ENCODE data around the gene CNTNAP5.

Gene CNTNAP5

DNA sequence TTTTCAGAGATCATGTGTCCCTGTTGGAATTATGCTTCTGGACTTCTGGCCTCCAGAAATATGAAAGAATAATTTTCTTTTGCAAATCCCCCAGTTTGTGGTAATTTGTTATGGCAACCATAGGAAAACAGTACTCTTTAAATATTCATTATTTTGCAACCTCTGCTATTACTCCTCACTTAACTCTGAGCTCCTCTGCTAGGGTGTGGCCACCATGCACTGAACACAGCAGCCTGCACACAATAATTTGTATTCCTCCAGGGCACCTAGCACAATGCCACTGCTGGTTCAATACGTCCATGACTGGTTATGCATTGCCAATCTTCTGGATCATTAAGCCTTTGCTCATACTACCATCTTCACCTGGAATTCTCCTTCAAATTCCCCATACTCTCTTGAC, 232.0 kb downstream of the CNTNAP5 start:
- H3K27me3 ChIP-seq (ENCODE audit: insufficient read depth, low read length): no peaks in the 10 kb centered on the region
- no peak overlapping the region for H3K4me3 ChIP-seq (ENCODE audit: low read depth, low read length)
- H3K36me3 ChIP-seq (ENCODE audit: insufficient read depth, low read length): no peaks in the 10 kb centered on the region
- no peaks in the 10 kb centered on the region for H3K79me2 ChIP-seq (ENCODE audit: control insufficient read depth, insufficient read depth, low read length, unreplicated experiment)
- no peak overlapping the region for H2AFZ ChIP-seq (ENCODE audit: low read length, unreplicated experiment)
- H3K4me1 ChIP-seq (ENCODE audit: control insufficient read depth, insufficient read depth, low read length, unreplicated experiment): no peaks in the 10 kb centered on the region
- no peak overlapping the region for H3K27ac ChIP-seq (ENCODE audit: low read depth, low read length)

DNA sequence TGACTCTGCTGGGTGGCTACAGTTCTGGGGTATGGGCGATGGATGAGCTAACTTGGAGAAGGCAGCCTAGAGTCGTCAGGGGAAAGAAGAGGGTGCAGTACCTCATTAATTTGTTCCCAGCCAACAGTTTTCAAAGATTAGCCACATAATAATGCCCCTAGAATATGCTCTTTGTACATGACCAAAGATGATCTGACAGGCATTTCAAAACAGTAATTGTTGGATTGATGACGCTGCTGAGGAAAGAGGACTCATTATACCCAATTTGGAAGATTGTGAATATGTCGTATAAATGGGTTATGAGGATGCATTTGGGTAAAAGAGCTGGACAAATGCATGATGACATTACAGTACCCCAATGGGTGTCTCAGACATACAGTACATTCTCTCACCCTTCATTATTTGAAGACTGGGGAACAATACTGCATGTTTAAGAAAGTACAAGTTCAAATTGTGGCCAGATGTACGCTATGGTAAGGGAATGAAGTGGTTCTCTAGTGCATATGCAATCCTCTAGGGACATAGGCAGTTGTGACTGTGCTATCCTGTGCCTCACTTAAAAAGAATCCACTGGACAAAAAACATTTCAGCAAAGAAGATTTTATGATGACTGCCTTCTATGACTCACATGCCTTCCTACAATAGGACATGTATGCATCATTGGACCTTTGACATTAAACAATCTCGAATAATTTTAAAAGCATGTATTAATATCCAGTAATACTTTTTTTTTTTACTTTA, 233.2 kb downstream of the CNTNAP5 start:
- H3K27ac ChIP-seq (ENCODE audit: low read depth, low read length): no peak overlapping the region
- H3K36me3 ChIP-seq (ENCODE audit: insufficient read depth, low read length): no peaks in the 10 kb centered on the region
- no peaks in the 10 kb centered on the region for H3K27me3 ChIP-seq (ENCODE audit: insufficient read depth, low read length)
- H2AFZ ChIP-seq (ENCODE audit: low read length, unreplicated experiment): no peak overlapping the region
- H3K4me1 ChIP-seq (ENCODE audit: control insufficient read depth, insufficient read depth, low read length, unreplicated experiment): no peaks in the 10 kb centered on the region
- no peak overlapping the region for H3K4me3 ChIP-seq (ENCODE audit: low read depth, low read length)
- no peaks in the 10 kb centered on the region for H3K79me2 ChIP-seq (ENCODE audit: control insufficient read depth, insufficient read depth, low read length, unreplicated experiment)

DNA sequence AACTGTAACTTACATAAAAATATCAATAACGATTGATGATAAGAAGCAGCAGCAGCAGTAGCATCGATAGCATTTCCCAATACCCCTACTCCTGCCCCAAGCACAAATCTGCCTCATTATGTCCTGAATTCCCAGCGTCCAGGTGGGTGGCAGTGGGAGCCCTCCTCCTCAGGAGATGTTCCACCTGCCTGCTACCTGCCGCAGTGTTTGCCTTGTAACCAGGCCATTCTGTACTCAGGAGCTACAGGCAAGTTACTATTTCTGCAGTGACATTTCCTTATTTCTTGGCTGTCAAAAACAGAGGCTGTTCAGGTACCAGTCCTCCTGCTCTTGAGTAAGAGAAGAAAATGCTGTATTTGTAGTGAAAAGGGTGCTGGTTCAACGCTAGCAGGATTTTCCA, 236.4 kb downstream of the CNTNAP5 start:
- Histone ChIP-seq H3K4me3 (ENCODE audit: low read depth, low read length) (no peak overlapping the region), H2AFZ (ENCODE audit: low read length, unreplicated experiment) (no peak overlapping the region), H3K36me3 (ENCODE audit: insufficient read depth, low read length) (no peaks in the 10 kb centered on the region), H3K27me3 (ENCODE audit: insufficient read depth, low read length) (no peaks in the 10 kb centered on the region), H3K4me1 (ENCODE audit: control insufficient read depth, insufficient read depth, low read length, unreplicated experiment) (no peaks in the 10 kb centered on the region), H3K79me2 (ENCODE audit: control insufficient read depth, insufficient read depth, low read length, unreplicated experiment) (no peaks in the 10 kb centered on the region), H3K27ac (ENCODE audit: low read depth, low read length) (no peak overlapping the region)

DNA sequence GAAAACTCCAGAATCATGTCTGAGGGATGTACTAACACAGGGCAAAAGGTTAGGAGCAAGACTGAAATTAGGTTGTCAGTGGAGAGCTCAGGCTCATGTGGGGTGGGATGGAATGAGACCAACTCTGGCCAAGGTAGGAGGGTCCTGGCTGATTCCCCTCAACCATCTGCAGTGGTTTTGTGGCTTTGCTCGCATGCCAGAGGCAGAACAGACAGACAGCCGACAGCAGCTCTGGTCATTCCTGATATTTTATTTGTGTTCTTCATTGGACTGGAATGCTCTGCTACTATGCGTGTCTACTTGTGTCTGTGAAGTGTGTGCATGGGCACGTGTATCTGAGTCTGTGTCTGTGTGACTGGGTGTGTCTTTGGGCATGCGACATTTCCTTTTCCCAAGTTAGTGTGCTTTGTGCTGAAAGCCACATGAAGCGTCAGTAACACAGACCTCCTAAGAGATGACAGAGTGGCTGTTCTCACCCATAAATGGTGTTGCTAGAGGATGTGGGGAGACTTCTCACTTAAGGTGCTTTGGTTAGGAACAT, 239.5 kb downstream of the CNTNAP5 start:
- H3K4me3 ChIP-seq (ENCODE audit: low read depth, low read length): no peak overlapping the region
- H2AFZ ChIP-seq (ENCODE audit: low read length, unreplicated experiment): no peak overlapping the region

DNA sequence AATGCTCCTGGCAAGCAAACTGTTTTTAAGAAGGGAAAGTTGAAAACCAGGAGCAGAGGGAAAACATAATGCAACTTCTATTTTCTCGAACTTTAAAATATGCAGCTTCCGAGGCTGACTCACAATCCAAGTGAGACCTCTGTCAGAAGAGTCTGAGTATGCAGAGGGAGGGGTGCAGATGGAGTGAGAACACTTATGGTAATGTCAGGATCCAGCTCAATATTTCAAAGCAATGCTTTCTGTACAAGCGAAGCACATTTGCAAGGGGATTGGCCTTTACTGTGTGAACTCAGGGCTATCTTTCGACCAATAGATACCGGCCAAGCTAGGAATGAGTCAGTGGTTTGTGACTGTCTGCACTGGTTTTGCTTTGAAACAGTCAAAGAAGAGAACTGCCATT, 242.7 kb downstream of the CNTNAP5 start:
- H3K4me1 ChIP-seq (ENCODE audit: control insufficient read depth, insufficient read depth, low read length, unreplicated experiment): no peaks in the 10 kb centered on the region
- no peak overlapping the region for H2AFZ ChIP-seq (ENCODE audit: low read length, unreplicated experiment)
- no peaks in the 10 kb centered on the region for H3K36me3 ChIP-seq (ENCODE audit: insufficient read depth, low read length)
- no peaks in the 10 kb centered on the region for H3K27me3 ChIP-seq (ENCODE audit: insufficient read depth, low read length)
- no peaks in the 10 kb centered on the region for H3K79me2 ChIP-seq (ENCODE audit: control insufficient read depth, insufficient read depth, low read length, unreplicated experiment)
- no peak overlapping the region for H3K27ac ChIP-seq (ENCODE audit: low read depth, low read length)
- no peak overlapping the region for H3K4me3 ChIP-seq (ENCODE audit: low read depth, low read length)

More for the DNA sequence above, 239.5 kb downstream of the CNTNAP5 start:
- H3K36me3 ChIP-seq (ENCODE audit: insufficient read depth, low read length): no peaks in the 10 kb centered on the region
- no peaks in the 10 kb centered on the region for H3K79me2 ChIP-seq (ENCODE audit: control insufficient read depth, insufficient read depth, low read length, unreplicated experiment)
- no peaks in the 10 kb centered on the region for H3K4me1 ChIP-seq (ENCODE audit: control insufficient read depth, insufficient read depth, low read length, unreplicated experiment)
- no peaks in the 10 kb centered on the region for H3K27me3 ChIP-seq (ENCODE audit: insufficient read depth, low read length)
- no peak overlapping the region for H3K27ac ChIP-seq (ENCODE audit: low read depth, low read length)

DNA sequence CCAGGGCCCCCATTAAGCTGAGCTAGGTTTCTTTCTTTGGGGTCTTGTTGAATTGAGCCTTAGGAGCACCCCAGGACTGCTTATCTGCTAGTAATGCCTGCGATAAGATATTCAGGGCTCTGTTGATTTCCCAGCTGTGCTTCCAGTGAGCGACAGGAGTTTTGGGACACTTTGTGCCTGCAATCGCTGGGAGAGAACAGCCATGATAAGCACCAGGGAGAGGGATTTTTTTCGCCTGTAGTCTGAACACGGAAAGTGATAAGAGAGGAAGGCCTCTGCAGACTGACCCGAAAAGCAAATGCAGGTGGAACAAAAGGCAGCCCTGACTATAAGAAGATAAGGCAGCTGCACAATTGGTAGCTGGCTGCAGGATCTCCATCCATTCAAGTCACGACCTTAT, 244.3 kb downstream of the CNTNAP5 start:
- Histone ChIP-seq H2AFZ (ENCODE audit: low read length, unreplicated experiment) (no peak overlapping the region), H3K36me3 (ENCODE audit: insufficient read depth, low read length) (no peaks in the 10 kb centered on the region), H3K27ac (ENCODE audit: low read depth, low read length) (no peak overlapping the region), H3K27me3 (ENCODE audit: insufficient read depth, low read length) (no peaks in the 10 kb centered on the region), H3K4me1 (ENCODE audit: control insufficient read depth, insufficient read depth, low read length, unreplicated experiment) (no peaks in the 10 kb centered on the region), H3K79me2 (ENCODE audit: control insufficient read depth, insufficient read depth, low read length, unreplicated experiment) (no peaks in the 10 kb centered on the region), H3K4me3 (ENCODE audit: low read depth, low read length) (no peak overlapping the region)

DNA sequence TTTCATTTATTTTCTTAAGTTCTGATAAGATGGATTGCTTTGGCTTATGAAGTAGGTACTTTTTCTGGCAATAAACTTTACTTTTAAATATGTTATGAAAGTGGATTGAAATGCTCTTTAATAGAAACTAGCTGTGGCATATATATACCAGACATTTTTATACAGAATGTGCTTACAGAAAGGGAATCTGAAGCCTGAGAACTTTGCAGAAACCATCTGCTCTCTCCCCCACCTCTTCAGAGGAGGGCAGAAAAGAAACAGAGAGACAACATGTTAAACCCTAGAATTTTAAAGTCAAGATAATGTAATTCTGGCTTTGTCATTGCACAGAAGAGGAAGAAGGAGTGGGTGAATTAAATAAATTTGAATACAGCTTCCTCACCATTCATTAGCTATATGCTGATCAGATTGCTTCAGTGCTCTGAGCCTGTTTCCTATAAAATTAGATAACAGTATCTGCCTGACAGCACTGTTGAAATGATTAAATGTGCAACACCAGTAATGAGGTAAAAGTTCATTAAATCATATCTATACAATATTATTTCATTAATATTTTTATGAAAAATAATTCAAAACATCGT, 247.3 kb downstream of the CNTNAP5 start:
- Histone ChIP-seq H3K36me3 (ENCODE audit: insufficient read depth, low read length) (no peaks in the 10 kb centered on the region), H3K79me2 (ENCODE audit: control insufficient read depth, insufficient read depth, low read length, unreplicated experiment) (no peaks in the 10 kb centered on the region), H2AFZ (ENCODE audit: low read length, unreplicated experiment) (no peak overlapping the region), H3K4me3 (ENCODE audit: low read depth, low read length) (no peak overlapping the region), H3K27me3 (ENCODE audit: insufficient read depth, low read length) (no peaks in the 10 kb centered on the region), H3K27ac (ENCODE audit: low read depth, low read length) (no peak overlapping the region), H3K4me1 (ENCODE audit: control insufficient read depth, insufficient read depth, low read length, unreplicated experiment) (no peaks in the 10 kb centered on the region)

DNA sequence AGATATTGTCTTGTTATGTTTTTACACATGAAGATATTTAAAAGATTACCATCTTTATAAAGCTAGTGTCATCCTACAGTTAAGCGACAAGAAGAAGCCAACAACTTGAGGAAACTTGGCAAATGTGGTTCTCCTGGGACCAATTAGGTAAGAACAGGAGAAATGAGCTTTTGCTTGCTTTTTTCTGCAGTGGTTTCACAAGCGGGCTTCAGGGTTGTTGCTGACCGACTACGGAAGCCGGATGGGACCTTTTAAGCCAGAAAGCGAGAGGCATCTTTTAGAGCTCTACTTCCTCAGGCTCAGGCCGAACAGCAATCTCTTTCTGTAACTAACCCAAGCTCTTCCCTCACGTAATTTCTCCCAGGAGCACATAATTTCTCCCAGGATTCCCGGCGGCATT, 256.5 kb downstream of the CNTNAP5 start:
- no peak overlapping the region for H3K27ac ChIP-seq (ENCODE audit: low read depth, low read length)
- H3K36me3 ChIP-seq (ENCODE audit: insufficient read depth, low read length): no peaks in the 10 kb centered on the region
- H3K4me3 ChIP-seq (ENCODE audit: low read depth, low read length): no peak overlapping the region
- no peaks in the 10 kb centered on the region for H3K79me2 ChIP-seq (ENCODE audit: control insufficient read depth, insufficient read depth, low read length, unreplicated experiment)
- H2AFZ ChIP-seq (ENCODE audit: low read length, unreplicated experiment): no peak overlapping the region
- no peaks in the 10 kb centered on the region for H3K4me1 ChIP-seq (ENCODE audit: control insufficient read depth, insufficient read depth, low read length, unreplicated experiment)
- H3K27me3 ChIP-seq (ENCODE audit: insufficient read depth, low read length): no peaks in the 10 kb centered on the region

DNA sequence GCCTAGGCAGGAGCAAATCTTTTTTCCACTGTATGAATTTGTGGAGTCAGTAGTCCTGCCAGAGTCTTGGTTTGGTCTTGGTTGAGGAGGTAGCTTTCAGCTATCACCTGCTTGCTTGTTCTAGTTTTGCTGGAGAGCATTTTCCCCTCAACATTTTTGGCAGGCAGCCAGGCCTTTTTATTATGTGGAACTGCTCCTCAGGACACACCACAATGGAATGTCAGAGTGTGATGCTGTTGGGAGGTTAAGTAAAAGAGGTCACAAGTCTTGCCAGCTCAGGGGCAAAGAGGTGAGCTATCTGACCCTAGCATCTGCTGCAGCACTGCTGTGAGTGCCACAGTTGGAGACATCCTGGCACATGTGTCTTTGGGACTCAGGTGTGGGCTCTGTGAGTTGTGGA, 258.0 kb downstream of the CNTNAP5 start:
- H3K36me3 ChIP-seq (ENCODE audit: insufficient read depth, low read length): no peaks in the 10 kb centered on the region
- no peaks in the 10 kb centered on the region for H3K4me1 ChIP-seq (ENCODE audit: control insufficient read depth, insufficient read depth, low read length, unreplicated experiment)
- no peak overlapping the region for H3K4me3 ChIP-seq (ENCODE audit: low read depth, low read length)
- no peak overlapping the region for H3K27ac ChIP-seq (ENCODE audit: low read depth, low read length)
- no peak overlapping the region for H2AFZ ChIP-seq (ENCODE audit: low read length, unreplicated experiment)
- no peaks in the 10 kb centered on the region for H3K27me3 ChIP-seq (ENCODE audit: insufficient read depth, low read length)
- no peaks in the 10 kb centered on the region for H3K79me2 ChIP-seq (ENCODE audit: control insufficient read depth, insufficient read depth, low read length, unreplicated experiment)

DNA sequence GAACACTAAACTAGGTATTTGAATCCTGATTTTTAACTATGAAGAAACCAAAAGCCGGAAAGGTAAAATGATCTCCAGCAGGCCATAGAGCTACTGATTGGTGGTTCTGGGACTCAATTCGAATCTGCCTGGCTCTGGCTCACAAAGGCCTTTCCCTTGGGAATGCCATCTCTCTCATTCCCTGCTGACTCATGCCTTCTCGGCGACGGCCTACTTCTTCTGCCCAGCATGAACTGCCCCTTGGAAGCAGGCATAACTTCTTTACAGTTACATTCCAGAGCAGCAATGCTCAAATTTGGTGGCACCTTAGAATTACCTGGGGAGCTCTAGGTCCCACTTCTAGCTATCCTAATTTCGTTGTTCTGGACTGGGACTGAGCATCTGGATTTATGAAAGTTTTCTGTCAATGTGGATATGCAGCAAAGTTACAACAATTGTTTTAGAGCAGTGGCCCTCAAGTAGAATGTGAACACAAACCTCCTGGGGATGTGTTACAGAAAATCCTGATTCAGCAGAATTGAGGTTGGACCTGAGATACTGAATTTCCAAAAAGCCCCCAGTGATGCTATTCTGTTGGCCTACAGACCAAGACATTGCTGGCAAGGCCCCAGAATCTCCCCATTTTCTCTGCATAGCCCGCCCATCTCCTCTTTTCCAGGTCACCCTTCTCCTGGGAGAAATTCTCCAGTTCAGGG, 261.1 kb downstream of the CNTNAP5 start:
- Histone ChIP-seq H3K4me3 (ENCODE audit: low read depth, low read length) (no peak overlapping the region), H3K79me2 (ENCODE audit: control insufficient read depth, insufficient read depth, low read length, unreplicated experiment) (no peaks in the 10 kb centered on the region), H3K27ac (ENCODE audit: low read depth, low read length) (no peak overlapping the region), H3K27me3 (ENCODE audit: insufficient read depth, low read length) (no peaks in the 10 kb centered on the region), H3K4me1 (ENCODE audit: control insufficient read depth, insufficient read depth, low read length, unreplicated experiment) (no peaks in the 10 kb centered on the region), H3K36me3 (ENCODE audit: insufficient read depth, low read length) (no peaks in the 10 kb centered on the region), H2AFZ (ENCODE audit: low read length, unreplicated experiment) (no peak overlapping the region)
